ENCODE data around the gene NECAB2.

Gene NECAB2

GRCh38 chr16:84045001-84045817 lies 77.2 kb downstream of the NECAB2 start:
- DNase-seq (ENCODE audit: low spot score) = no peak

GRCh38 chr16:84045818-84046470 lies 77.9 kb downstream of the NECAB2 start:
- DNase-seq (ENCODE audit: low spot score) = no peak

- DNase-seq (ENCODE audit: low spot score) = no peak
These were observed 79.2 kb downstream of the NECAB2 start for GRCh38 chr16:84047206-84047605.

- no peak for DNase-seq (ENCODE audit: low spot score)
These were observed 79.6 kb downstream of the NECAB2 start for GRCh38 chr16:84047626-84048025.

- DNase-seq (ENCODE audit: low spot score) = no peak
These were observed 80.2 kb downstream of the NECAB2 start for GRCh38 chr16:84048270-84048669.

- no peak for DNase-seq (ENCODE audit: low spot score)
These were observed 80.8 kb downstream of the NECAB2 start for GRCh38 chr16:84048871-84049270.

- no peak for DNase-seq (ENCODE audit: low spot score)
These were observed 81.5 kb downstream of the NECAB2 start for GRCh38 chr16:84049403-84050060.

GRCh38 chr16:84050316-84050715 lies 82.3 kb downstream of the NECAB2 start:
- DNase-seq (ENCODE audit: low spot score) = no peak

- no peak for DNase-seq (ENCODE audit: low spot score)
These were observed 84.1 kb downstream of the NECAB2 start for GRCh38 chr16:84052071-84052622.
